Islet of Langerhans (tissue), 1 donor: ENCODE measurements around the gene GLYATL1B.
"Not testable (repeated sequence)": the region's sequence is repeated elsewhere in the genome, so short reads cannot be mapped to it uniquely, and the experiment has no call there.

ENCODE experiments used
- FAIRE-seq: peaks from one replicate; lab custom pipeline; 2011; peaks lifted over from hg19 to GRCh38; lab: Jason Lieb, UNC

GLYATL1B gene

GRCh38 chr11:59086007-59086406 is at the start of gene GLYATL1B:
TSS of gene GLYATL1B (plus strand) at chr11:59086307. CDS start at chr11:59086307, 0 bp downstream.
- FAIRE-seq, result not testable (repeated sequence)

- not testable (repeated sequence) for FAIRE-seq
Observed at GRCh38 chr11:59036542-59036941, 49.6 kb upstream of the GLYATL1B start.

- FAIRE-seq, result not testable (repeated sequence)
Observed at GRCh38 chr11:59037434-59037833, 48.7 kb upstream of the GLYATL1B start.

GRCh38 chr11:59040607-59041006 is 45.5 kb upstream of the GLYATL1B start:
- no peak for FAIRE-seq

GRCh38 chr11:59051383-59051782 is 34.7 kb upstream of the GLYATL1B start:
- not testable (repeated sequence) for FAIRE-seq

- not testable (repeated sequence) for FAIRE-seq
Observed at GRCh38 chr11:59052355-59052754, 33.8 kb upstream of the GLYATL1B start.

- FAIRE-seq, result no peak
Observed at GRCh38 chr11:59053387-59053786, 32.7 kb upstream of the GLYATL1B start.

GRCh38 chr11:59058120-59059033 is 27.7 kb upstream of the GLYATL1B start:
- peak; percentile 9 for FAIRE-seq

GRCh38 chr11:59060096-59060495 is 26.0 kb upstream of the GLYATL1B start:
- FAIRE-seq, result not testable (repeated sequence)

GRCh38 chr11:59062602-59063529 is 23.2 kb upstream of the GLYATL1B start:
- no peak for FAIRE-seq

GRCh38 chr11:59063996-59064727 is 21.9 kb upstream of the GLYATL1B start:
- FAIRE-seq, result not testable (repeated sequence)

GRCh38 chr11:59069087-59069486 is 17.0 kb upstream of the GLYATL1B start:
- FAIRE-seq, result no peak

GRCh38 chr11:59076876-59077571 is 9.1 kb upstream of the GLYATL1B start:
- no peak for FAIRE-seq

- FAIRE-seq, result no peak
Observed at GRCh38 chr11:59078435-59078834, 7.7 kb upstream of the GLYATL1B start.

- FAIRE-seq, result no peak
Observed at GRCh38 chr11:59079086-59079485, 7.0 kb upstream of the GLYATL1B start.

- FAIRE-seq, result not testable (repeated sequence)
Observed at GRCh38 chr11:59080421-59080820, 5.7 kb upstream of the GLYATL1B start.

GRCh38 chr11:59081430-59082020 is 4.6 kb upstream of the GLYATL1B start:
- not testable (repeated sequence) for FAIRE-seq

- no peak for FAIRE-seq
Observed at GRCh38 chr11:59088162-59088561, 2.1 kb downstream of the GLYATL1B start.

GRCh38 chr11:59093576-59093975 is 7.5 kb downstream of the GLYATL1B start:
- not testable (repeated sequence) for FAIRE-seq

GRCh38 chr11:59095225-59095624 is 9.1 kb downstream of the GLYATL1B start:
- FAIRE-seq, result not testable (repeated sequence)
